ENCODE results near the gene ATP11A.

ATP11A gene

GRCh38 chr13:112711528-112712265 lies 21.9 kb downstream of the ATP11A start:
- no peak for DNase-seq

GRCh38 chr13:112712451-112713207 lies 22.8 kb downstream of the ATP11A start:
- DNase-seq: no peak

- no peak for DNase-seq
Measured at GRCh38 chr13:112713517-112714253, 23.8 kb downstream of the ATP11A start.

GRCh38 chr13:112714376-112715174 lies 24.7 kb downstream of the ATP11A start:
- no peak for DNase-seq

GRCh38 chr13:112715210-112715609 lies 25.4 kb downstream of the ATP11A start:
- DNase-seq: no peak

- DNase-seq: no peak
Measured at GRCh38 chr13:112715715-112716460, 26.1 kb downstream of the ATP11A start.

- DNase-seq: no peak
Measured at GRCh38 chr13:112716461-112716820, 26.6 kb downstream of the ATP11A start.

- DNase-seq: no peak
Measured at GRCh38 chr13:112716841-112717520, 27.1 kb downstream of the ATP11A start.

GRCh38 chr13:112718318-112718717 lies 28.5 kb downstream of the ATP11A start:
- DNase-seq: no peak

GRCh38 chr13:112719016-112719415 lies 29.2 kb downstream of the ATP11A start:
- no peak for DNase-seq

GRCh38 chr13:112719556-112719955 lies 29.7 kb downstream of the ATP11A start:
- no peak for DNase-seq

GRCh38 chr13:112720251-112720650 lies 30.4 kb downstream of the ATP11A start:
- no peak for DNase-seq

GRCh38 chr13:112720814-112721197 lies 31.0 kb downstream of the ATP11A start:
- no peak for DNase-seq

- no peak for DNase-seq
Measured at GRCh38 chr13:112721198-112722104, 31.6 kb downstream of the ATP11A start.

GRCh38 chr13:112722433-112723263 lies 32.8 kb downstream of the ATP11A start:
- DNase-seq: no peak

- DNase-seq: no peak
Measured at GRCh38 chr13:112723771-112724170, 33.9 kb downstream of the ATP11A start.

- DNase-seq: no peak
Measured at GRCh38 chr13:112724788-112725345, 35.0 kb downstream of the ATP11A start.

- DNase-seq: no peak
Measured at GRCh38 chr13:112725346-112726015, 35.6 kb downstream of the ATP11A start.

All from stimulated activated CD8-positive, alpha-beta memory T cell treated with anti-CD3 and anti-CD28 coated beads, Interleukin-4, amount 100 ng/mL, for 48 hours (primary cell).